Lower leg skin (tissue), 4 donors: ENCODE data around the gene AATF. TPM values are rescaled to one million over a fixed set of nuclear protein-coding genes. Genes with fewer than 3 reads are reported as not detected.

Experiments
- DNase-seq, 2 donors: peaks; one replicate each; pipeline ENCODE4 v3.0.0-alpha.2; 2019; ENCODE audit warnings: low spot score in 2 of 2
- H3K4me3 ChIP-seq: fragments of 200-600 bp; sonication (generic); 2 replicates; pipeline ENCODE4 v1.5.1; 2017; ENCODE audit warnings: mild to moderate bottlenecking, low read depth; ENCODE audit not compliant: poor library complexity, severe bottlenecking
- CTCF ChIP-seq, 3 donors: fragments of 450-650 bp; IDR thresholded peaks; one replicate each; pipeline ENCODE4 v1.5.1; 2016; ENCODE audit warnings: antibody characterized with exemption in 3 of 3, mild to moderate bottlenecking in 3 of 3, moderate library complexity in 2 of 3
- POLR2A ChIP-seq, 2 donors: fragments of 450-650 bp; IDR thresholded peaks; one replicate each; pipeline ENCODE4 v1.6.1; 2016 to 2017; ENCODE audit warnings: antibody characterized with exemption in 2 of 2, mild to moderate bottlenecking in 1 of 2, moderate library complexity in 1 of 2
- WGBS, 2 donors: methylation state at CpG; one replicate each; pipeline ENCODE4 v1.1.5; 2018; 5-methylcytosine and 5-hydroxymethylcytosine counted together
- intact Hi-C: fragments of 100-400 bp; cut with DNase I; formaldehyde crosslinking; loops from one replicate; pipeline ENCODE4 v1.15.0; 2023; ENCODE audit warnings: low total_unique reads
- total RNA-seq, 4 donors: library from RNA; depleted of rRNA; stranded (reverse); fragments of >200 nt; gene quantifications; one replicate each; pipeline ENCODE4 v1.1.0, GENCODE V29; 2016

The AATF gene
- total RNA-seq, 4 donors from 2014 or later: 32.1 to 64.4 (median 50.6) TPM

GRCh38 chr17:37097154-37097553 lies 148.4 kb downstream of the AATF start:
- 71 to 81% methylated on average over 2 of the region's 2 CpGs for WGBS, 2 donors
- TF ChIP-seq CTCF (IDR thresholded peaks at IDR 0.05) (no peak), POLR2A (IDR thresholded peaks at IDR 0.05) (no peak)
- H3K4me3 ChIP-seq: no peak overlapping the region
- intact Hi-C loops: no loop called here
- DNase-seq: no peak

GRCh38 chr17:37098152-37098551 lies 149.4 kb downstream of the AATF start:
- no peak for DNase-seq
- intact Hi-C loops: no loop called here
- 85 to 94% methylated on average over 5 of the region's 5 CpGs for WGBS, 2 donors
- H3K4me3 ChIP-seq: no peak overlapping the region
- TF ChIP-seq CTCF (IDR thresholded peaks at IDR 0.05) (no peak), POLR2A (IDR thresholded peaks at IDR 0.05) (no peak)

GRCh38 chr17:37098910-37099664 lies 150.3 kb downstream of the AATF start:
- no peak overlapping the region for H3K4me3 ChIP-seq
- WGBS, 2 donors: 87 to 92% methylated on average over 9 of the region's 9 CpGs
- no peak for DNase-seq
- TF ChIP-seq CTCF (IDR thresholded peaks at IDR 0.05): no peak
- TF ChIP-seq POLR2A (IDR thresholded peaks at IDR 0.05): no peak
- intact Hi-C loops: no loop called here

- intact Hi-C loops: no loop called here
- H3K4me3 ChIP-seq: no peak overlapping the region
- no peak for TF ChIP-seq CTCF (IDR thresholded peaks at IDR 0.05)
- no peak for DNase-seq
- 84 to 94% methylated on average over 4 of the region's 4 CpGs for WGBS, 2 donors
These were observed 151.5 kb downstream of the AATF start for GRCh38 chr17:37100231-37100630.

GRCh38 chr17:37101306-37101705 lies 152.6 kb downstream of the AATF start:
- TF ChIP-seq CTCF (IDR thresholded peaks at IDR 0.05) (no peak), POLR2A (IDR thresholded peaks at IDR 0.05) (no peak)
- intact Hi-C loops: no loop called here
- H3K4me3 ChIP-seq: no peak overlapping the region
- DNase-seq: no peak
- 98 to 100% methylated on average over 2 of the region's 2 CpGs for WGBS, 2 donors

DNA sequence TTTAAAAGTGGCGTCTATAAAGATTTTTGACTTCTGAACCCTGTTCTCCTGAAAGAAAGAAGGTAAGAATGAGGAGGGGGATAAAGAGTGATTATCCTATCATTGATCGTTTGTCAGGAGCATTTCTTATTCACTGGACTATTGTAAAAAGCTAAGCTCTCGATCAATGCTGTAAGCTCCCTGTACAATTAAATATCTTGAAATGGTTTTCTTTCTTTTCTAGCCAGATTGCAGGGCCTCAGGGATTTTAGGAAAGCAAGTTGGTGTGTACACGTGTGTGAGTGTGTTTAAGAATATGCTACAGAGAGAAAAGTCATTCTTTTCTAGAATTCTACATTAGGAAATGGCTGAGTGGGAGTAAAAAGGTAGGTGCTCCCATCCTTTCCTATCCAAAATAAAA lies 154.5 kb downstream of the AATF start:
- intact Hi-C loops: no loop called here
- DNase-seq: no peak

More for the DNA sequence above, 154.5 kb downstream of the AATF start:
- WGBS, 2 donors: 93 to 94% methylated on average over 4 of the region's 4 CpGs
- H3K4me3 ChIP-seq: no peak overlapping the region
- TF ChIP-seq CTCF (IDR thresholded peaks at IDR 0.05) (no peak), POLR2A (IDR thresholded peaks at IDR 0.05) (no peak)
